GM18498 (cell line): ENCODE data around the gene SRPRB.

ENCODE experiments used
- ATAC-seq: cut with Tn5 transposase; IDR thresholded peaks from one replicate; pipeline ENCODE4 v1.9.1; 2021; ENCODE audit warnings: mild to moderate bottlenecking, moderate library complexity; ENCODE audit not compliant: unreplicated experiment

The SRPRB gene, protein sequence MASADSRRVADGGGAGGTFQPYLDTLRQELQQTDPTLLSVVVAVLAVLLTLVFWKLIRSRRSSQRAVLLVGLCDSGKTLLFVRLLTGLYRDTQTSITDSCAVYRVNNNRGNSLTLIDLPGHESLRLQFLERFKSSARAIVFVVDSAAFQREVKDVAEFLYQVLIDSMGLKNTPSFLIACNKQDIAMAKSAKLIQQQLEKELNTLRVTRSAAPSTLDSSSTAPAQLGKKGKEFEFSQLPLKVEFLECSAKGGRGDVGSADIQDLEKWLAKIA

DNA sequence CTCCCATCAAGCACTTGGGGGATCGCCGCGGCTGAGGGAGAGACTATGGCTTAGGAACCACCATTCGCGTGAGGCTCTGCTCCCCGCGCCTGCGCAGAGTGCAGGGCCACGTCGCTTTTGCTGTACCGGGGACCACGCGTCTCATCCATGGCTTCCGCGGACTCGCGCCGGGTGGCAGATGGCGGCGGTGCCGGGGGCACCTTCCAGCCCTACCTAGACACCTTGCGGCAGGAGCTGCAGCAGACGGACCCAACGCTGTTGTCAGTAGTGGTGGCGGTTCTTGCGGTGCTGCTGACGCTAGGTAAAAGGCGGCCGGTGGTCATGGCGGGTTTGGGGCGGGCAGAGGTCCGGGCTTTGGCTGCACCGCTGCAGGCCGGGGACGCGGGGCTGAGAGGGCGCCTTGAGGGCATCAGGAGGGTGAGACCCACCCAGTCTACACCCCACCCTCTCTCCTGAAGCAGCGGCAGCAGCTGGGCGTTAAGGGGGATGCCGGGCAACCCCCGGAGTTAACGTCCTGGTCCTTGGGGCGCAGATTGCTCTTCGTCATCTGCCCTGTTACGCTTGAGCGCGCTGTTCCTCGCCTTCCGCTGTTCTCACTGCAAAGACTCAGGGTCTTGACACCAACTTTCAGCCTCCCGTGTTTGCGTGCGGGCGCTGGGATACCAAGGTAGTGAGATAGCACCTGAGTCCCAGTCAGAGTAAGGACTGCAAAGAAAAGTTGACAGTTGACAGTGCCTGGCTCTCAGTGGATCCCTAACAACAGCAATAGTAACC lies at the start of gene SRPRB:
Gene SRPRB (plus strand): TSS at position 114 of the 774 bp plus-strand sequence. CDS start 34 bp downstream, at position 148.
- ATAC-seq = peak; percentile 99

DNA sequence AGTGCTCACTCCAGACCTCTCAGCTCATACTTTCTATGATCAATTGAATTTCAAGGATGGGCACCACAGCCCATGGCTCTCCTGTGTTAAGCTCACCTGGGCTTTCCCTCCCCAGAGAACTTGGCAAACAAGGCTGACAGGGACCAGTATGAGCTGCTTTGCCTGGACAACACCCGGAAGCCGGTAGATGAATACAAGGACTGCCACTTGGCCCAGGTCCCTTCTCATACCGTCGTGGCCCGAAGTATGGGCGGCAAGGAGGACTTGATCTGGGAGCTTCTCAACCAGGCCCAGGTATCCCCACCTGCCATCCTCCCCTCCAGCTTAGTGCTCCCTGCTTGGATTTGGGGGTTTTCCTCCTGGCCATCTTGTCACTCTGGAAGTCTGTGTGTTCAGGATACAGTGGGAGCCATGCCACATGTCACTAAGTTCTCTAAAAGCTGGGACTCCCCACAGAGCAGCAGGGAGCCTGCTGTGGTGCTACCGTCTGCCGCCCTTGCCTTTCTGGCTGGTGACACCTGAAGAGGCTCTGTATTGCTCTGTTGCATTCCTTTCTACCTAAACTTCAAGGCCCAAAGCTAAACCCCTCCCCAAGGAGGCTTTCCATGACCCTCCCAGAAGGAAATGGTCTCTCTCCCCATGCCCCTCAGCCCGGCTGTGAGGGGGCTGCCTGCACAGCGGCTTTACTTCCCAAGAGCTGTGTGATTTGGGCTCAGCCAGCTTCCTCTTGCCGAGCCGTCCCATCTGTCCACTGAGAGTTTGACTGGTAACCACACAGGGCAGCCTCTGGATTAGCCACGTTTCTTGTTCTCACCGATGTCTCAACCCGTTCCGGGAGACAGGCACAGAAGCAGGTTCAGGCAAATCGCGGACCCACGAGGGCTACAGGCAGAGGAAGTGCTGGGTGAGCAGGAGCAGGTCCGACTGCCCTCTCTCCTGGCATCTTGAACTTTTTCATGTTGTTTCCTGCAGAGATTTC lies 48.6 kb upstream of the SRPRB start:
- ATAC-seq = no peak

DNA sequence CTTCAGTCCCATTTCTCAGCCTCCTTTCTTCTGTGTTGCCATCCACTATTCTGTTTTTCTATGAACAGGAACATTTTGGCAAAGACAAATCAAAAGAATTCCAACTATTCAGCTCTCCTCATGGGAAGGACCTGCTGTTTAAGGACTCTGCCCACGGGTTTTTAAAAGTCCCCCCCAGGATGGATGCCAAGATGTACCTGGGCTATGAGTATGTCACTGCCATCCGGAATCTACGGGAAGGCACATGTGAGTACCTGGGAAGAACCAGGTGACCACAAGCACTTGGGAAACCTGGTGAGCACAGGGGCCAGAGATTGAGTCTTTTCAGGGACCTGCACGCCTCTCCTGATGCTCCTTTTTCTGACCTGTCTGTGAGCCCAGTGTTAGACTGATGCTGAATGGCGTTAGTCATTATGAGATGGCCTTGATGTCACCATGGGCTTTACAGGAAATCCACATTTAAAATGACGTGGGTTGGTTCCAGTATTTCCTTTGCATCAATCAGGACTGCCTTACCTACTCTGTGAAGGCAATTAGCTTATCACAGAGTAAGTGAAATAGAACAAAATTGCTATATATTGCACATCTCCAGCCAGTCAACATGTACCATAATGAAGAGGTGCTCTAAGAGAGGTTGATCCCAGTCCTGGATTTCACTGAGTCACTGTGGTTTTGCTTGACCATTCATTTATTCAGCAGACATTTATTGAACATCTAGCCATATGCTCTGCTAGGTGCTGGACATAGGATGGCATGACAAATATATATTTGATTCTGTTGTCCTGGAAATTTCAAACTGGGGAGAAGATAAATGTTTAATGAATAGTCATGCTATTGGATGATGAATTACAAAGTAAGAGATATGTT lies 47.7 kb upstream of the SRPRB start:
- no peak for ATAC-seq

DNA sequence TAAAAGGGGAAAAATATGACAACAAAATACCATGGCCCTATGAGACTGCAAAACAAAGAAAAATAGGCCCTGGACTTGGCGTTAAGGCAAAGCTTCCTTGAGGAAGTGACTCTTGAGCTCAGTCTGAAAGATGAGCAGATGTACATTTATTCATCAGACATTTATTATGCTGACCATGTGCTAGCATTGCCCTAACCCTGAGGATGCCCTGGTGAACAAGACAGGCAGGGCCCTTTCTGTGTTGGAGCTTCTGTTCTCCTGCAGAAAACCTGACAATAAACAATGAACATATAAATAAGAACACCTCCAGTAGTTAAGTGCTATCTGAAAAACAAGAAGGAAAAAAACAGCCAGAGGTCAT lies 47.1 kb upstream of the SRPRB start:
- ATAC-seq = no peak

DNA sequence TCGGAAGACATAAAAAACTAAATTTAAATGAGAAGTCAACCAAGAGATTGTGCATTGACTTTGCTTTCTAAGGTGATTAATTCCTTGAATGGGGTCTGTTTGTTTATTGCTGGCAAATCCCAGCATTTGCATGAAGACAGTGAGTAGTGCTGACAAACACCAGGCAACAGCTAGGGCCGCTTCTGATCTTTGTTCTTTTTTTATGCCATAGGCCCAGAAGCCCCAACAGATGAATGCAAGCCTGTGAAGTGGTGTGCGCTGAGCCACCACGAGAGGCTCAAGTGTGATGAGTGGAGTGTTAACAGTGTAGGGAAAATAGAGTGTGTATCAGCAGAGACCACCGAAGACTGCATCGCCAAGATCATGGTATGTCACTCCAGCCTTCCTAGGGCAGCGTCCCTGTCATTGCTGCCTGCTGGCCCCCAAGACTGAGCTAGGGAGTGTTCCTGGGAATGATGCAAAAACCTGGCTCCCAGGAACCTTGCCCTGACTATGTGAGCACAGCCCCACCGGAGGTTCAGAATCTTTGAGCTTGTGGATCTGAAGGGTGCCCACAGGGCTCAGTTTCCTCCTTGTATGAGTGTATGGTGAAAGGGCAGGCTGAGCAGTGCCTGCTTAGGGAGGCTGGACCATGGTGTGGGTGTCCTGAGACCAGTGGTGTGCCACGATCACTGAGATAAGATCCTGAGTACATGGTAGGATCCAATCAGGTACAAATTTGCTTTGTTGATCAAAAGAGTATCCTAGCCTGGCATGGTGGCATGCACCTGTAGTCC lies 46.5 kb upstream of the SRPRB start:
- no peak for ATAC-seq

DNA sequence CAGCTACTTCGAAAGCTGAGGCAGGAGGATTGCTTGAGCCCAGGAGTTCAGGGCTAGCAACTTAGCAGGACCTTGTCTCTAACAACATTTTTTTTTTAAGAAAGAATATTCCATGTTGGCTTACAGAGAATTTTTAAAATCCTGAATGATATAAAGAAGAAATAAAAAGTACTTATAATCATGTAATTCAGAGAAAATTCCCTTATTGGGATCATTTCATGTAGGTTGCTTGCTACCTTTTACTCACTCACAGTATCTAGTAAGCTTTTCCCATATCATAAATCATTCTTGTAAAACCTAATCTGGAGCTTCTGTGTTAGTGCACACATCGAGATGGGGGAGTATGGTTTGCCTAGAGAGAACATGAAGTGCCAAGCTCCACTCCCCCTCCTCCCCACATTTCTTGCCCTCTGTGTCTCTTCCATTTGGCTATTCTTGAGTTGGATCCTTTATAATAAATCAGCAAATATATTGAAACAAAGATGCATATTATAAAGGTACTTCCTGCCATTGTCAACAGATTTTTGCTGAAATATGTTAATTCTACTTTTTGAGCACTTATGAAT lies 45.8 kb upstream of the SRPRB start:
- no peak for ATAC-seq

DNA sequence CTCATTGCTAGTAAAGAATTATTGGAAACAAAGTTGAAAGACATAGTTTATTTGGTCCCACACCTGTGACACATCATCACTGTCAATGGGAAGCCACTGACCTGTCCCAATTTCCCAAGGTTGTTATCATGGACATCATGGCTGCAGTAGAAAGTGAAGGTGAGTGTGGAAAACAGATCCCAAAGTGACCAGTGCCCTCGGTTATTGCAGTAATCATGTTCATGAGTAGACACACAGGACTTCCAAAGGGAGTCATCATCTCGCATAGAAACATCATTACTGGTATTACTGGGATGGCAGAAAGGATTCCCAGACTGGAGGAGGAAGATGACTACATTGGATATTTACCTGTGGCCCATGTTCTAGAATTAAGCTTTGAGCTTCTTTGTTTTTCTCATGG lies 44.7 kb upstream of the SRPRB start:
- no peak for ATAC-seq

DNA sequence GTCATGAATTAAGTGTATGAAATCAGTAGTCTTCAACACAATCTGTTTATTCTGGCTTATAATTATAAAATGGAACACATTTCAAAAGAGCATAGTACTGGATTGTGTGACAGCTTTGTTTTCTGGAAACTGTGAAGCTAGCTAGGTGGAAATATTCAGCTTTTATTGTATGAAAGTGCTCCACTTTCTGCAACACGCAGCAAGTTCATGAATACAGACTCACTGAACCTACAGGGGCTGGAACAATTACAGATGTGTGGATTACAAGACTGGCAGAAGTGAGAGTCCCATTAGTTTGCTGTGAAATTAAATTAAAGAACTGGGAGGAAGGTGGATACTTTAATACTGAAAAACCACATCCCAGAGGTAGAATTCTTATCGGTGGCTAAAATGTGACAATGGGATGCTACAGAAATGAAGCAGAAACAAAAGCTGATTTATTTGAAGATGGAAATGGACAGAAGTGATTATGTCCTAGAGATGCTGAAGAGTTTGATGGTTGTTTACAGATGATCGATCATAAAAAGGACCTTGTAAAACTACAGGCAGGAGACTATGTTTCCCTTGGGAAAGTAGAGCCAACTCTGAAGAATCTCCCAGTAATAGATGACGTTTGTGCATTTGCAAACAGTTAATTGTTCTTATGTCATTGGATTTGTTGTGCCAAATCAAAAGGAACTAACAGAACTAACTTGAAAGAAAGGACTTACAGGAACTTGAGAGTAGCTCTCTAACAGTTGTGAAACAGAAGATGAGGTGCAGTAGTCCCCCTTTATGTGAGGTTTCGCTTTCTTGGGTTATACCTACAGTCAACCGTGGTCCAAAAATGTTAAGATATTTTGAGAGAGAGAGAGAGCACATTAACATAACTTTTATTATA lies 43.8 kb upstream of the SRPRB start:
- peak; percentile 58 for ATAC-seq

DNA sequence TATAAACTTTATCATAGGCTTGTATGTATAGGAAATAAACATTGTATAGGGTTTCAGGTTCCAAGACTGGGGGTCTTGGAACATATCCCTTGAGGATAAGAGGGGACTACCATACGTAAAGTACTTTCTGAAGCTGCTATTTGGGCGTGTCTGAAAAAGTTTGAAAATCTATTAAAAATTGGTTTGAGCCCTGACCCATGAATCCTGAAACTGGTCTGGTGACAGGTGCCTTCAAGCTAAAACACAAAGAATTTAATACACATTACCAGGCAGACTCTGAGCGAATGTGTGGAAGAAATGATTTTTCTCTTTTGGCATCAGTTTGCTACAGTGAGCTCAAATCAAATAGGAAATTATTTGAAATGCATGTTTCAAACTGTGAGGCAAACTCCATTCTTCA lies 43.1 kb upstream of the SRPRB start:
- ATAC-seq = no peak

DNA sequence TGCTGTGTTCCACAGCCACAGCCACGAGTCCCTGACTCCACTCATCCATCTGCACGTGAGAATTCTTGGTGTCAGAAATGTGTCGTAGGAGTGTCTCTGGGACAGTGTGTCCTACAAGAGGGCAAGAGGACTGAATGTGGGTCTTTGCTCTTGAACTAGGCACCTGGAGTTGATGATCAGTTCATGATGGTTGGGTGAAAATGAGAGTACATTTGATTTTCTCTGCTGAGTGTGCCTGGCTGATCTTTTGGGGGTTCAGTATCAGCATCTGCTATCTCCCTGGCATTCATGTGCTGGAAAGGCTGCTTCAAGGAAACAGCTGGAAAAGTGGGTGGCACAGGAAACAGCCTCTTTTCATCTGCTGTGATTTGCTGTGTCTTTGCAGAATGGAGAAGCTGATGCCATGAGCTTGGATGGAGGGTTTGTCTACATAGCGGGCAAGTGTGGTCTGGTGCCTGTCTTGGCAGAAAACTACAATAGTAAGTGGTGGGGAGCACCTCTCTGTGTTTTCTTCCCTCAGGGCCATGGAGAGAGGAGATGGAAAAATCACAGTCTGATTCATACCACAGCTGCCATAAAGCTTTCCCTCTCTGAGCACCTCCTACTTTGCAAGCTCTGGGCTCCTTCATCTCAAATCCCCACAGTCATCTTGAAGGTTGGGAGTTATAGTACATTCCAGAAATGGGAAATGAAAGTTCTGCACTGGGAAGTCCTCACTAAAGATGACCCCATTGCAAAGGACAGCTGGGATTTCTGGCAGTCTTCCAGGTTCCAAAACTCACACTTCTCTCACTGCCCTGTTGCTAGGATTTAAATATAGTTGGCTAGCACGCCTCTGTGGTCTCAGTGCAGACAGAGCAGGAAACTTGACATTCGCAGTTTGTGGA lies 41.6 kb upstream of the SRPRB start:
- ATAC-seq = no peak

DNA sequence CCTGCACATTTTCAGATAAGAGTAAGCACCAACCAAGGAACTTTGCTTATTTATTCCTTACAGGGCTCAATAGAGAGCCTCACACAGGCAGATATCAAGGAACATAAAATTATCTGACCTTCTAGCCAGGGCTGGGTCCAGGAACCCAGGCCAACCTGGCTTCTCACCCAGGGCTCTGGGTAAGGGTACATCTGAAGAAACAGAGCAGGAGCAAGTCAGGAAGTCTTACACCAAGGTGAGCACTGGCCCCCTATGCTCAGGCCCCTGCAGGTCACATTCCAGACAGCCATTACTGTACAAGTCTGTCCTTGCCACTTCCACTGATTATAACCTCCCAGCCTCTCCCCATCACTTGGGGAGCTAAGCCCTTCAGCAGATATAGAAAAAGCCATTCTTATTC lies 40.4 kb upstream of the SRPRB start:
- ATAC-seq = no peak

DNA sequence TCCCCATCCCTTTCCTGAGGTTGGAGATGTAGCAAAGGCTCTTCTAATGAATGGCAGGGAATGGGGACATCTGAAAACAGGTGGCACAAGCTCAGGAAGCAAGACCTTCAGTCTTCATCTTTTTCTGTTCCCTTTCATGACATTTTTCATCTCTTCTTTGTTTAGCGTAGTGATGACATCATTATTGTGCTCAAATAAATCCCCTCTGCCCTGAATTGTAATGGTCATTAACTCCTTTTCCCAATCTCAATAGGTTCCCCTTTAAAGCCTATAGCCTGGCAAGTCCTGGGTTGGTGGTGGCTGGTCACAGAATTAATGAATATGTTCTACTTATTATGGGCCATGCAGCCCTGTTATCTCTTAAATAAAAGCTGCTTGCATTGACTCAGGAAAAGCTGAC lies 38.0 kb upstream of the SRPRB start:
- no peak for ATAC-seq

DNA sequence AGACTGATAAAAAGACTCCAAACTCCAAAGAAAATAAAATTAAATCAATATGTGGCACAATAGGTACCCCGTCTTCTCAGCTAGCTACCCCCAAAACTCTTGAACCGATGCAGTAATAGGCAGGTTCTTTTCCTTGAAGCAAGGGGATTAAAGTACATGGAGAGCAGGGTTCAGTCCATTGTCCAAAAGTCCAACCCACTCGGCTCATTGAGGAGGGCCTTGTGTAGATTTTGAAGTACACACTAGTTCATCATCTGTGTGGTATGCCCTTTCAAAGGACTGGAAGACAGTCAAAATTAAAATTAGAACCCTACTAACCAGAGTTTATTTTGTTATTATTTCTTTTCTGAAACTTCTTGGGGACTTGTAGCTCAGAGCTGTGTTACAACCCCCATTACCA lies 36.1 kb upstream of the SRPRB start:
- ATAC-seq = no peak

DNA sequence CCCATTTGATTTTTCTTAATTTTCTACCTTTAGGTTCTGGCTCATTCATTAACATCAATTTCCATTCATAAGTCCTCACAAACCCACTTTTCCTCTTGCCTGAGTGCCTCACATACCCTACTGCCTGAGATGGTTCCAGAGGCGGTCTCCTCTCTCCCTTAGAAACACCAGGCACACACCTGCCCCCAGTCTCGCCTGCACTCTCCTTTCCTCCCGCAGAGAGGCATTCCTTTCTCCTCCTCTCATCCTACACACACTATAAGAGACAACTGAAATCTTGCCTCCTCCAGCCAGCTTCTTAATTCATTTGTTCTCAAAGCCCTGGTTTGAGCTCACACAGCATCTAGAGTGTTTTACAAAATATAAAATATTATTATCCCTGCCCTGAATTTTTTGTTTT lies 31.9 kb upstream of the SRPRB start:
- ATAC-seq = no peak

DNA sequence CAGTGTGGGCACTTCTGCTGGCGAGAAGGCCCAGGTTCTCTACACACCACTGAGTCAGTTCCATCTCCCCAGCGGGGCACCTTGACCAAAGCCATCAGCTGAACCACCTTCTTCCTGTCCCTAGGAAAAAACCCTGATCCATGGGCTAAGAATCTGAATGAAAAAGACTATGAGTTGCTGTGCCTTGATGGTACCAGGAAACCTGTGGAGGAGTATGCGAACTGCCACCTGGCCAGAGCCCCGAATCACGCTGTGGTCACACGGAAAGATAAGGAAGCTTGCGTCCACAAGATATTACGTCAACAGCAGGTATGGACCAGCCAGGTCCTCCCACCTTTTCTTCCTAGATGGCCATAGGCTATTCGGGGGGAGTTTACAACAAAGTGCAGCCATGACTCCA lies 30.3 kb upstream of the SRPRB start:
- ATAC-seq = no peak

DNA sequence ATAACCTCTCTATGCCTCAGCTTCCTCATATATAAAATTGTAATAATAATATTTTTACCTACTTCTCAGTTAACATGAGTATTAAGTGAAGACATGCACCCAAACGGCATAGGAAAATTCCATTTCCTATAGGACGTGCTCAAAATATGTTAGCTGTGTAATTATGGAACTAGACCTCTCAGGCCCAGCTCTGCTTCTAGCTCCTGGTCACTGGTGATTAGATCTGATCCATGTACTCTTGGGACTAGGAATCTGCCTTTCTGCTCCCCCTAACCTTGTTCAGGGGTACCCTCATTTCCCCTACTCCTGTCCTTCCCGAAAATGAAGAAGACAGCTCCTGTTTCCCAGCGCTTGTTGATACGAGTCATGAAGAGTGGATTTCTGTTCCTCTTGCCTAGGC lies 29.8 kb upstream of the SRPRB start:
- no peak for ATAC-seq

DNA sequence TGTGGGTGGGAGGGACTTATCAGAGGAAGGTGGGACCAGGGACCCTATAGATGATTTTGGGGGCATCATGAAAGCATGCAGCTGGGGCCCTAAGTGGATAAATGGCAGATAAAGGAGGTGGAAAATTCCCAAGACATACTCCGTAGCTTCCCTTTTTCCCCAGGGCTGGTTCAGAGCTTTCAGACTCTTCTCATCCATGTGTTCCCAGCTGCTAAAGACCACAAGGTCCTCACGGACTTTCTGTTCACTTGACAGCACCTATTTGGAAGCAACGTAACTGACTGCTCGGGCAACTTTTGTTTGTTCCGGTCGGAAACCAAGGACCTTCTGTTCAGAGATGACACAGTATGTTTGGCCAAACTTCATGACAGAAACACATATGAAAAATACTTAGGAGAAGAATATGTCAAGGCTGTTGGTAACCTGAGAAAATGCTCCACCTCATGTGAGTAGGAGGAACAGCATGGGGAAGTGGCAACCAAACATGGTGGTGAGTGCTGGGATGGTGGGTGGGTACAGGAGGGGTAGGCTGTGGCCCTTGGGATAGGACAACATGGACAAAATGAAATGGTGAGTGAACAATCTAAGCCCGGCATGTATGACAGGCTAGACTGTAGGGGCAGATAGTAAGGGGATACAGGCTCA lies 28.7 kb upstream of the SRPRB start:
- ATAC-seq = no peak
